Measurements from ENCODE around the gene RBM38. TPM values are rescaled to one million over a fixed set of nuclear protein-coding genes. Genes with fewer than 3 reads are reported as not detected.

The RBM38 gene
- total RNA-seq, 1 experiment from 2014 or later: 52.7 TPM

GRCh38 chr20:57409672-57410397 lies 18.6 kb downstream of the RBM38 start:
- no peak for TF ChIP-seq CTCF (conservative IDR thresholded peaks at IDR 0.05; ENCODE audit: low read depth, low read length)
- no peak for TF ChIP-seq EZH2 (IDR thresholded peaks at IDR 0.05; ENCODE audit: borderline replicate concordance, low read depth, low read length, poor library complexity, severe bottlenecking)
- no peak overlapping the region for H3K27ac ChIP-seq (ENCODE audit: low read depth, low read length, poor library complexity, severe bottlenecking)
- CTCF ChIA-PET: no interaction called here

GRCh38 chr20:57410398-57410920 lies 19.3 kb downstream of the RBM38 start:
- no peak for TF ChIP-seq EZH2 (IDR thresholded peaks at IDR 0.05; ENCODE audit: borderline replicate concordance, low read depth, low read length, poor library complexity, severe bottlenecking)
- no peak for TF ChIP-seq CTCF (conservative IDR thresholded peaks at IDR 0.05; ENCODE audit: low read depth, low read length)
- ChIA-PET POLR2A (ENCODE audit: low non-redundant PET) (no interaction called here), CTCF (no interaction called here)
- Histone ChIP-seq H3K4me1 (ENCODE audit: insufficient read depth, low read length, poor library complexity, severe bottlenecking) (no peaks in the 10 kb centered on the region), H3K9me3 (ENCODE audit: low read depth, low read length, poor library complexity, severe bottlenecking) (no peaks in the 10 kb centered on the region), H3K27ac (ENCODE audit: low read depth, low read length, poor library complexity, severe bottlenecking) (no peak overlapping the region), H3K4me3 (ENCODE audit: low read depth, low read length, poor library complexity, severe bottlenecking) (no peak overlapping the region), H3K27me3 (replicated peaks; ENCODE audit: insufficient read depth, low read depth, low read length, poor library complexity) (no peaks in the 10 kb centered on the region), H3K36me3 (ENCODE audit: insufficient read depth, low read length, poor library complexity, severe bottlenecking) (peaks cover 19% of the 10 kb centered on the region)
- intact Hi-C loops (cut with micrococcal nuclease; ENCODE audit: unreplicated experiment): no loop called here
- BruUV-seq (replicated peaks): no TSS peak
- no peak for DNase-seq (ENCODE audit: low spot score)

More at GRCh38 chr20:57409672-57410397, 18.6 kb downstream of the RBM38 start:
- Histone ChIP-seq H3K27me3 (replicated peaks; ENCODE audit: insufficient read depth, low read depth, low read length, poor library complexity) (no peaks in the 10 kb centered on the region), H3K9me3 (ENCODE audit: low read depth, low read length, poor library complexity, severe bottlenecking) (no peaks in the 10 kb centered on the region), H3K4me1 (ENCODE audit: insufficient read depth, low read length, poor library complexity, severe bottlenecking) (no peaks in the 10 kb centered on the region), H3K36me3 (ENCODE audit: insufficient read depth, low read length, poor library complexity, severe bottlenecking) (peaks cover 19% of the 10 kb centered on the region), H3K4me3 (ENCODE audit: low read depth, low read length, poor library complexity, severe bottlenecking) (no peak overlapping the region)
- no peak for DNase-seq (ENCODE audit: low spot score)
- intact Hi-C loops (cut with micrococcal nuclease; ENCODE audit: unreplicated experiment): no loop called here
- BruUV-seq (replicated peaks): no TSS peak
- POLR2A ChIA-PET (ENCODE audit: low non-redundant PET): no interaction called here

- Histone ChIP-seq H3K27ac (ENCODE audit: low read depth, low read length, poor library complexity, severe bottlenecking) (no peak overlapping the region), H3K4me3 (ENCODE audit: low read depth, low read length, poor library complexity, severe bottlenecking) (no peak overlapping the region), H3K4me1 (ENCODE audit: insufficient read depth, low read length, poor library complexity, severe bottlenecking) (no peaks in the 10 kb centered on the region), H3K9me3 (ENCODE audit: low read depth, low read length, poor library complexity, severe bottlenecking) (no peaks in the 10 kb centered on the region), H3K27me3 (replicated peaks; ENCODE audit: insufficient read depth, low read depth, low read length, poor library complexity) (no peaks in the 10 kb centered on the region), H3K36me3 (ENCODE audit: insufficient read depth, low read length, poor library complexity, severe bottlenecking) (peaks cover 19% of the 10 kb centered on the region)
- intact Hi-C loops (cut with micrococcal nuclease; ENCODE audit: unreplicated experiment): no loop called here
- no TSS peak for BruUV-seq (replicated peaks)
- CTCF ChIA-PET: no interaction called here
- DNase-seq (ENCODE audit: low spot score): no peak
- POLR2A ChIA-PET (ENCODE audit: low non-redundant PET): no interaction called here
- TF ChIP-seq EZH2 (IDR thresholded peaks at IDR 0.05; ENCODE audit: borderline replicate concordance, low read depth, low read length, poor library complexity, severe bottlenecking) (no peak), CTCF (conservative IDR thresholded peaks at IDR 0.05; ENCODE audit: low read depth, low read length) (no peak)
Measured at GRCh38 chr20:57410924-57411323, 19.7 kb downstream of the RBM38 start.

Measured in A673 (cell line).